SK-N-SH (cell line): ENCODE measurements around the gene STX11. TPM values are rescaled to one million over a fixed set of nuclear protein-coding genes. Genes with fewer than 3 reads are reported as not detected.

Experiments
- CTCF ChIA-PET: fragments of 300-600, 350-600 bp; formaldehyde crosslinking; extraction: SDS; loops from one replicate; lab custom pipeline; 2021; lab: Yijun Ruan, JAX
- POLR2A ChIA-PET: fragments of 350-600 bp; sonication (Branson Sonifier 250); formaldehyde crosslinking; extraction: SDS; loops from one replicate; lab custom pipeline; 2020; ENCODE audit warnings: antibody characterized with exemption, inconsistent platforms; lab: Yijun Ruan, JAX
- DNase-seq: peaks from one replicate; pipeline ENCODE4 v3.0.0; 2012
- H2AFZ ChIP-seq: fragments of 200-600 bp; sonication (generic); 2 replicates; pipeline ENCODE4 v1.8.1; 2016; ENCODE audit warnings: antibody characterized with exemption, mild to moderate bottlenecking, low read depth
- H3F3A ChIP-seq: fragments of 200-600 bp; sonication (generic); replicated peaks from 2 replicates; pipeline ENCODE3; 2016; ENCODE audit warnings: antibody characterized with exemption, mild to moderate bottlenecking; ENCODE audit not compliant: insufficient read depth
- H3K27ac ChIP-seq, 2 experiments: fragments of 200-500 bp in 1 of 2; fragments of 200-600 bp in 1 of 2; sonication (Bioruptor generic) in 1 of 2; sonication (generic), shearing (Covaris generic) in 1 of 2; 2 replicates each; pipeline versions ENCODE4 v1.5.1 to v1.6.1; 2014 to 2016; ENCODE audit warnings: low read depth in 2 of 2, inconsistent platforms in 1 of 2, low read length in 1 of 2, mild to moderate bottlenecking in 1 of 2, mixed read lengths in 1 of 2
- H3K27me3 ChIP-seq: fragments of 200-600 bp; sonication (generic), shearing (Covaris generic); 2 replicates; pipeline ENCODE4 v1.6.1; 2016; ENCODE audit warnings: mixed run types; ENCODE audit not compliant: insufficient read depth
- H3K36me3 ChIP-seq, 2 experiments: fragments of 200-500 bp in 1 of 2; fragments of 200-600 bp in 1 of 2; sonication (Bioruptor generic) in 1 of 2; sonication (generic) in 1 of 2; replicated peaks in 1 of 2; 2 replicates each; pipeline versions ENCODE3 to v1.5.1; 2014 to 2016; ENCODE audit warnings: low read length in 1 of 2, mild to moderate bottlenecking in 1 of 2; ENCODE audit not compliant: insufficient read depth in 2 of 2, control insufficient read depth in 1 of 2
- H3K4me1 ChIP-seq, 2 experiments: fragments of 200-500 bp in 1 of 2; fragments of 200-600 bp in 1 of 2; sonication (Bioruptor generic) in 1 of 2; sonication (generic), shearing (Covaris generic) in 1 of 2; 2 replicates each; pipeline versions ENCODE4 v1.5.1 to v1.6.1; 2014 to 2016; ENCODE audit warnings: low read depth in 1 of 2, low read length in 1 of 2, mixed run types in 1 of 2; ENCODE audit not compliant: insufficient read depth in 2 of 2, control insufficient read depth in 1 of 2
- H3K4me2 ChIP-seq: fragments of 200-600 bp; sonication (generic), shearing (Covaris generic); 2 replicates; pipeline ENCODE4 v1.6.1; 2017; ENCODE audit warnings: mixed run types
- H3K4me3 ChIP-seq, 2 experiments: fragments of 200-500 bp in 1 of 2; fragments of 200-600 bp in 1 of 2; sonication (Bioruptor generic) in 1 of 2; sonication (generic), shearing (Covaris generic) in 1 of 2; 2 replicates each; pipeline versions ENCODE4 v1.5.1 to v1.8.1; 2014 to 2016; ENCODE audit warnings: low read depth in 2 of 2, inconsistent platforms in 1 of 2, low read length in 1 of 2, mild to moderate bottlenecking in 1 of 2, mixed read lengths in 1 of 2, moderate library complexity in 1 of 2
- H3K79me2 ChIP-seq: fragments of 200-600 bp; sonication (generic); 2 replicates; pipeline ENCODE4 v1.8.1; 2017; ENCODE audit warnings: mild to moderate bottlenecking; ENCODE audit not compliant: insufficient read depth
- H3K9ac ChIP-seq: fragments of 200-600 bp; sonication (generic); 2 replicates; pipeline ENCODE4 v1.6.1; 2017; ENCODE audit warnings: mixed run types
- H3K9me2 ChIP-seq: fragments of 200-600 bp; sonication (generic); 2 replicates; pipeline ENCODE4 v1.6.1; 2017; ENCODE audit warnings: mixed run types
- H3K9me3 ChIP-seq: fragments of 200-600 bp; sonication (generic); 2 replicates; pipeline ENCODE4 v1.6.1; 2017; ENCODE audit warnings: mixed run types, mild to moderate bottlenecking, moderate library complexity
- H4K20me1 ChIP-seq: fragments of 200-600 bp; sonication (generic); 2 replicates; pipeline ENCODE4 v1.6.1; 2017; ENCODE audit warnings: mild to moderate bottlenecking, mixed run types; ENCODE audit not compliant: insufficient read depth
- FOXM1 ChIP-seq: IDR thresholded peaks from 2 replicates; pipeline ENCODE4 v1.4.0; 2012; ENCODE audit warnings: low read depth, mild to moderate bottlenecking
- MEF2A ChIP-seq: IDR thresholded peaks from 2 replicates; pipeline ENCODE4 v1.4.0; 2012; ENCODE audit warnings: low read depth, borderline replicate concordance
- MXI1 ChIP-seq: IDR thresholded peaks from 2 replicates; pipeline ENCODE4 v1.6.1; 2012; ENCODE audit warnings: mild to moderate bottlenecking, low read depth, low read length, improper control_type of control experiment
- NRF1 ChIP-seq: IDR thresholded peaks from 2 replicates; pipeline ENCODE4 v1.6.1; 2012; ENCODE audit warnings: low read depth, mild to moderate bottlenecking, low read length
- POLR2AphosphoS5 ChIP-seq: IDR thresholded peaks from 2 replicates; pipeline ENCODE4 v1.6.1; 2012; ENCODE audit warnings: low read depth, low read length
- RAD21 ChIP-seq: IDR thresholded peaks from 2 replicates; pipeline ENCODE4 v1.6.1; 2012; ENCODE audit warnings: mild to moderate bottlenecking, low read length
- RFX5 ChIP-seq: IDR thresholded peaks from 2 replicates; pipeline ENCODE4 v1.6.1; 2012; ENCODE audit warnings: mild to moderate bottlenecking, improper control_type of control experiment, low read length
- WGBS: methylation state at CpG from one replicate; pipeline ENCODE4 v1.1.6; 2017; ENCODE audit warnings: low lambda C conversion rate; 5-methylcytosine and 5-hydroxymethylcytosine counted together
- polyA plus RNA-seq, 3 experiments: library from polyadenylated mRNA; depleted of rRNA; stranded (reverse); fragments of >200 nt; gene quantifications; 2 replicates each; pipeline ENCODE4 v1.2.3, GENCODE V29; 2012
- TF ChIP-seq, protein P1 (sequence below): IDR thresholded peaks from 2 replicates; pipeline ENCODE4 v1.6.1; 2012; ENCODE audit warnings: mild to moderate bottlenecking, low read depth, low read length, moderate library complexity
- TF ChIP-seq, protein P2 (sequence below): IDR thresholded peaks from 2 replicates; pipeline ENCODE4 v1.4.0; 2012; ENCODE audit warnings: low read depth, borderline replicate concordance
- TF ChIP-seq, protein P3 (sequence below): fragments of 150-350 bp; IDR thresholded peaks from 2 replicates; pipeline ENCODE4 v1.6.1; 2017; ENCODE audit warnings: antibody characterized with exemption, low read length, low read depth, borderline replicate concordance

Gene STX11
- polyA plus RNA-seq, 1 of the 3 experiments (the other 2 are of a cell fraction): 0.15 TPM

DNA sequence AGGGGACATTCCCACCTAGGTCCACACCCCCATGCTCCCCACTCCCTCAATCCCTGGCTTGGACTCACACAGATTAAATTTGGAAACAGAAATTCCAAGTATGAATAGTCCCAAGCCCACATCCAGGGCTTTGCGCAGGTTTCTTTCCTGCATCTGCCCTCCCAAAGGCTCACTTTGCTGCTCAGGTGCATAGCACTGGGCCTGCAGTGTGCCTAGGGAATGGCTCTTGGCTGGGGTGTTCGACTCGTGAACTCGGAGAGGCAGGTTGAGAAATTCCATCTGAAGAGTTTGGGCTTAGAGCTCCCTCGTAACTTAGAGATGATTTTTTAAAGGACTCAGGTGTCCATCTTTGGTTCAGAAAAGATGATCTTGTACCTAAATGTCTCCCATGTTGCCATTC is 40.1 kb upstream of the STX11 start:
- no peak for DNase-seq
- H3K9me3 ChIP-seq: no peaks in the 10 kb centered on the region
- H3K36me3 ChIP-seq: no peaks in the 10 kb centered on the region
- H3K4me3 ChIP-seq: no peak overlapping the region
- H3K27me3 ChIP-seq: peaks cover 8% of the 10 kb centered on the region; the same call in 1 of the 2 replicates
- POLR2A ChIA-PET: no interaction called here
- no peak overlapping the region for H3K27ac ChIP-seq
- no peak overlapping the region for H3K9ac ChIP-seq
- H3K4me1 ChIP-seq: no peaks in the 10 kb centered on the region
- WGBS: 32% methylated on average over 5 of the region's 5 CpGs
- H3K79me2 ChIP-seq: no peaks in the 10 kb centered on the region
- H3F3A ChIP-seq: no peaks in the 10 kb centered on the region
- no peaks in the 10 kb centered on the region for H3K9me2 ChIP-seq
- no peaks in the 10 kb centered on the region for H4K20me1 ChIP-seq
- no peak for TF ChIP-seq NRF1
- TF ChIP-seq RFX5: no peak
- TF ChIP-seq, protein P1, sequence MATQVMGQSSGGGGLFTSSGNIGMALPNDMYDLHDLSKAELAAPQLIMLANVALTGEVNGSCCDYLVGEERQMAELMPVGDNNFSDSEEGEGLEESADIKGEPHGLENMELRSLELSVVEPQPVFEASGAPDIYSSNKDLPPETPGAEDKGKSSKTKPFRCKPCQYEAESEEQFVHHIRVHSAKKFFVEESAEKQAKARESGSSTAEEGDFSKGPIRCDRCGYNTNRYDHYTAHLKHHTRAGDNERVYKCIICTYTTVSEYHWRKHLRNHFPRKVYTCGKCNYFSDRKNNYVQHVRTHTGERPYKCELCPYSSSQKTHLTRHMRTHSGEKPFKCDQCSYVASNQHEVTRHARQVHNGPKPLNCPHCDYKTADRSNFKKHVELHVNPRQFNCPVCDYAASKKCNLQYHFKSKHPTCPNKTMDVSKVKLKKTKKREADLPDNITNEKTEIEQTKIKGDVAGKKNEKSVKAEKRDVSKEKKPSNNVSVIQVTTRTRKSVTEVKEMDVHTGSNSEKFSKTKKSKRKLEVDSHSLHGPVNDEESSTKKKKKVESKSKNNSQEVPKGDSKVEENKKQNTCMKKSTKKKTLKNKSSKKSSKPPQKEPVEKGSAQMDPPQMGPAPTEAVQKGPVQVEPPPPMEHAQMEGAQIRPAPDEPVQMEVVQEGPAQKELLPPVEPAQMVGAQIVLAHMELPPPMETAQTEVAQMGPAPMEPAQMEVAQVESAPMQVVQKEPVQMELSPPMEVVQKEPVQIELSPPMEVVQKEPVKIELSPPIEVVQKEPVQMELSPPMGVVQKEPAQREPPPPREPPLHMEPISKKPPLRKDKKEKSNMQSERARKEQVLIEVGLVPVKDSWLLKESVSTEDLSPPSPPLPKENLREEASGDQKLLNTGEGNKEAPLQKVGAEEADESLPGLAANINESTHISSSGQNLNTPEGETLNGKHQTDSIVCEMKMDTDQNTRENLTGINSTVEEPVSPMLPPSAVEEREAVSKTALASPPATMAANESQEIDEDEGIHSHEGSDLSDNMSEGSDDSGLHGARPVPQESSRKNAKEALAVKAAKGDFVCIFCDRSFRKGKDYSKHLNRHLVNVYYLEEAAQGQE: no peak
- TF ChIP-seq, protein P2, sequence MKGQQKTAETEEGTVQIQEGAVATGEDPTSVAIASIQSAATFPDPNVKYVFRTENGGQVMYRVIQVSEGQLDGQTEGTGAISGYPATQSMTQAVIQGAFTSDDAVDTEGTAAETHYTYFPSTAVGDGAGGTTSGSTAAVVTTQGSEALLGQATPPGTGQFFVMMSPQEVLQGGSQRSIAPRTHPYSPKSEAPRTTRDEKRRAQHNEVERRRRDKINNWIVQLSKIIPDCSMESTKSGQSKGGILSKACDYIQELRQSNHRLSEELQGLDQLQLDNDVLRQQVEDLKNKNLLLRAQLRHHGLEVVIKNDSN: no peak
- H3K4me2 ChIP-seq: no peak overlapping the region
- CTCF ChIA-PET: no interaction called here
- H2AFZ ChIP-seq: no peak overlapping the region

DNA sequence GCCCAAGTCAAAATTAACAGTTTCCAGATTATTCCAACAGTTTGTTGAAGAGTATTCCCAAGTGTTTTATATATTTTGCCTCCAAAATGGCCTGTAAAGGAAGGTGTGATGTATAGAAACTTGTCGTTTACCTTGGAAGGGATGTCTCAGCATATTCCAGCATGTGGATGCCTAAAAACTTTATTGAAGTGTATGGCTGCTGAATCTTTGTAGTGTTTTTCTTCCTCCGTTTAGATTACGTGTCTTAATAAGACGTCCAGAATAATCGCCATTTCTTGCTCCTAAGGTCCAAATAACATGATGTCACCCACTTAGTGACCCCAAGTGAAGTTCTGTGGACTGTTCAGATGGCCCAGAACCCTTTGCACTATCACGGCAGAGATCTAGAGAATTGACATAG is 37.0 kb upstream of the STX11 start:
- WGBS: 17% methylated on average over 6 of the region's 6 CpGs
- H3K9ac ChIP-seq: no peak overlapping the region
- H3K9me2 ChIP-seq: no peaks in the 10 kb centered on the region
- POLR2A ChIA-PET: no interaction called here
- no peak for TF ChIP-seq RAD21
- DNase-seq: no peak
- no peak overlapping the region for H2AFZ ChIP-seq
- no peaks in the 10 kb centered on the region for H3K4me1 ChIP-seq
- H3K27me3 ChIP-seq: peaks cover 8% of the 10 kb centered on the region; the same call in 1 of the 2 replicates
- H3K4me2 ChIP-seq: no peak overlapping the region
- H3K36me3 ChIP-seq: no peaks in the 10 kb centered on the region
- no peak overlapping the region for H3K4me3 ChIP-seq
- H3K79me2 ChIP-seq: no peaks in the 10 kb centered on the region
- H3K27ac ChIP-seq: no peak overlapping the region
- H3F3A ChIP-seq: no peaks in the 10 kb centered on the region
- H3K9me3 ChIP-seq: no peaks in the 10 kb centered on the region
- no peaks in the 10 kb centered on the region for H4K20me1 ChIP-seq
- CTCF ChIA-PET: interaction anchor here (1.4 kb wide), 1 partner anchor 106 kb away, joined by 4 read pairs; no protein-coding TSS in a partner anchor

DNA sequence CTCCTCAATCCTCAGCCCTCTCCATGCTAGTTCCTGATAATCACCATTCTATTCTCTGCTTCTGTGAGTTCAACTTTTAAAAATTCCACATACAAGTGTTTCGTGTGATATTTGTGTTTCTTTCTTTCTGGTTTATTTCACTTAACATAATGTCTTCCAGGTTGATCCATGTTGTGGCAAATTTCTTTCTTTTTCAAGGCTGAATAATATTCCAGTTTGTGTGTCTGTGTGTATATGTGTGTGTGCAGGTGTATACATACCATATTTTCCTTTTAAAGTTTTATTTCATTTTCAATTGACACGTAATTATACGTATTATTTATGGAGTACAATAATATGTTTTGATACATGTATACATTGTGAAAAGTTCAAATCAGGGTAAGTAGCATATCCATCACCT is 35.1 kb upstream of the STX11 start:
- no peaks in the 10 kb centered on the region for H3K9me3 ChIP-seq
- H2AFZ ChIP-seq: no peak overlapping the region
- TF ChIP-seq MXI1 (no peak), MEF2A (no peak), FOXM1 (no peak), POLR2AphosphoS5 (no peak), RAD21 (no peak)
- TF ChIP-seq, protein P3, sequence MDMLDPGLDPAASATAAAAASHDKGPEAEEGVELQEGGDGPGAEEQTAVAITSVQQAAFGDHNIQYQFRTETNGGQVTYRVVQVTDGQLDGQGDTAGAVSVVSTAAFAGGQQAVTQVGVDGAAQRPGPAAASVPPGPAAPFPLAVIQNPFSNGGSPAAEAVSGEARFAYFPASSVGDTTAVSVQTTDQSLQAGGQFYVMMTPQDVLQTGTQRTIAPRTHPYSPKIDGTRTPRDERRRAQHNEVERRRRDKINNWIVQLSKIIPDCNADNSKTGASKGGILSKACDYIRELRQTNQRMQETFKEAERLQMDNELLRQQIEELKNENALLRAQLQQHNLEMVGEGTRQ: no peak
- TF ChIP-seq, all 33 proteins: peak for 0
- no peaks in the 10 kb centered on the region for H3F3A ChIP-seq
- ChIA-PET CTCF (interaction anchor here (1.8 kb wide), 1 partner anchor 10 kb away, joined by 7 read pairs; no protein-coding TSS in a partner anchor), POLR2A (no interaction called here)
- H3K9me2 ChIP-seq: no peaks in the 10 kb centered on the region
- no peak overlapping the region for H3K27ac ChIP-seq
- peaks cover 15% of the 10 kb centered on the region; the same call in 1 of the 2 replicates for H3K27me3 ChIP-seq
- 9% methylated on average over 3 of the region's 3 CpGs for WGBS
- H3K79me2 ChIP-seq: no peaks in the 10 kb centered on the region
- no peaks in the 10 kb centered on the region for H3K36me3 ChIP-seq
- no peak overlapping the region for H3K4me3 ChIP-seq
- no peaks in the 10 kb centered on the region for H3K4me1 ChIP-seq
- no peak overlapping the region for H3K4me2 ChIP-seq
- no peaks in the 10 kb centered on the region for H4K20me1 ChIP-seq
- no peak overlapping the region for H3K9ac ChIP-seq
- no peak for DNase-seq
